ENCODE data around the gene PCDHGA4. TPM values are rescaled to one million over a fixed set of nuclear protein-coding genes. Genes with fewer than 3 reads are reported as not detected.

The PCDHGA4 gene
- total and polyA plus RNA-seq, 2 donors (not counting 1 experiment from before 2014, with no cell fraction given): 0.13 to 1.1 TPM

- 54% methylated on average over 68 of the region's 69 CpGs for WGBS (ENCODE audit: insufficient coverage)
- Histone ChIP-seq H3K4me2 (replicated peaks; ENCODE audit: low read depth, low read length, poor library complexity, severe bottlenecking) (no peak overlapping the region), H3K27me3 (replicated peaks in 1 of 4; ENCODE audit: control extremely low read depth in 1 of 4, control insufficient read depth in 3 of 4, insufficient read depth in 4 of 4, low read length in 3 of 4) (peaks cover 0 to 57% (median 34%) of the 10 kb centered on the region in 4 experiments), H3K36me3 (replicated peaks in 1 of 2; ENCODE audit: control extremely low read depth in 1 of 2, control insufficient read depth in 1 of 2, extremely low read depth in 1 of 2, insufficient read depth in 2 of 2, low read length in 1 of 2) (no peaks in the 10 kb centered on the region), H3K27ac (ENCODE audit: low read length in 2 of 2) (no peak overlapping the region), H3K4me3 (ENCODE audit: control extremely low read depth in 1 of 5, extremely low read depth in 1 of 5, insufficient read depth in 1 of 5, low read depth in 2 of 5, low read length in 4 of 5) (no peak overlapping the region), H3K79me2 (ENCODE audit: control insufficient read depth, insufficient read depth, low read length) (no peaks in the 10 kb centered on the region), H3K9me3 (ENCODE audit: control extremely low read depth in 1 of 3, control insufficient read depth in 2 of 3, insufficient read depth in 1 of 3, low read length in 2 of 3) (peaks cover 1 to 64% (median 47%) of the 10 kb centered on the region in 3 donors), H3K4me1 (ENCODE audit: control insufficient read depth in 2 of 2, insufficient read depth in 2 of 2, low read length in 2 of 2) (peaks cover 0 to 5% of the 10 kb centered on the region in 2 donors), H2AFZ (ENCODE audit: insufficient read depth, low read depth, low read length, poor library complexity, severe bottlenecking) (no peak overlapping the region), H3K9ac (ENCODE audit: low read length) (no peak overlapping the region), H4K20me1 (ENCODE audit: control insufficient read depth, insufficient read depth, low read length, poor library complexity, severe bottlenecking) (no peaks in the 10 kb centered on the region)
- peaks cover 12% of the 10 kb centered on the region for H3K9me3 Mint-ChIP-seq (ENCODE audit: insufficient read depth)
- POLR2A ChIA-PET: no interaction called here
- H3K4me3 Mint-ChIP-seq: no peak overlapping the region
- peaks cover 55% of the 10 kb centered on the region for H3K27me3 Mint-ChIP-seq
- CTCF ChIA-PET: interaction anchor here (0.7 to 3.0 kb wide), 4 partner anchors 108 to 186 kb away, joined by 3 to 17 read pairs (median 3); no protein-coding TSS in a partner anchor
- H3K27ac Mint-ChIP-seq: no peak overlapping the region
- TF ChIP-seq CTCF (IDR thresholded peaks at IDR 0.05): no peak
- no peak for TF ChIP-seq EZH2 (IDR thresholded peaks at IDR 0.05; ENCODE audit: borderline replicate concordance, insufficient read depth, low read depth, low read length, poor library complexity, severe bottlenecking)
- H3K4me1 Mint-ChIP-seq: peaks cover 8% of the 10 kb centered on the region
- DNase-seq (no peak), ATAC-seq (ENCODE audit: low read depth) (no peak)
- intact Hi-C loops (cut with micrococcal nuclease): no loop called here
Measured at GRCh38 chr5:141371572-141372475, 17.0 kb downstream of the PCDHGA4 start.
